Epidermal melanocyte (primary cell): ENCODE measurements around the gene CMIP.

ENCODE experiments used
- DNase-seq: peaks from one replicate; pipeline ENCODE4 v3.0.0; 2011; ENCODE audit warnings: low spot score; ENCODE audit not compliant: insufficient read length

CMIP gene

DNA sequence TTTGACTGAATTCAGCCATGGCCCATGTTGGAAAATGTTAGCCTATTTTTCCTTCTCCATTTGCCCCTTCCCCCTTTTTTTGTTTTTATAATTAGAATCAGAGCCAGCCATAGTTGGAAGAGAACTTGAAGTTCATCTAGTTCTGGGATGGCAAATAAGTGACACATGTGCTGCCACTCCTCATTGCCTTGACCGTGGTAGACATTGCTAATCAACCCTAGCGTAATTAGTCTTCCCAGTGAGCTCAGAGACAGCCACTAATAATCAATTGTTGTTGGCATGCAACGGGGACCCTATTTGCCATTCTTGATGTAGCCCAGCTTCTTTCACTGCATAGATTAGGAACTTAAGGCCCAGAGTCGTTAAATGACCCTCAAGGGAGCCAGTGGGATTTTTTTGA lies 16.6 kb downstream of the CMIP start:
- DNase-seq = no peak

DNA sequence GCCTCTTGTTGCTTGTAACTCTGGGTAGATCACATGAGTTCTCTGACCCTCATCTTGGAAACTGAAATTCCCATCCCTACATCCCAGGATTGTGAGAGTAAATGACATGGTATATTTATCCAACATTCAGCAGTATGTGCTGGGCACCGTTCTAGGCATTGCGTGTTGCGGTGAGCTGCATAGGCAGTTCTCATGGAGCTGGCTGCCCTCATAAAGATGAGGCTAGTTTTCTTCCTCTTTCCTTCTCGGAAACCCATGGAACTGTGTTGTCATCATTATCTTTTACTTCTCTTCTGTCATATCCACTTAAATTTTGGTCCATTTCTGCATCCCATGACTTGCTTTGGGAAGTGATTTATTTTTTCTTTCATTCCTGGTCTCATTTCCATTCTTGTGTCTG lies 17.2 kb downstream of the CMIP start:
- no peak for DNase-seq

DNA sequence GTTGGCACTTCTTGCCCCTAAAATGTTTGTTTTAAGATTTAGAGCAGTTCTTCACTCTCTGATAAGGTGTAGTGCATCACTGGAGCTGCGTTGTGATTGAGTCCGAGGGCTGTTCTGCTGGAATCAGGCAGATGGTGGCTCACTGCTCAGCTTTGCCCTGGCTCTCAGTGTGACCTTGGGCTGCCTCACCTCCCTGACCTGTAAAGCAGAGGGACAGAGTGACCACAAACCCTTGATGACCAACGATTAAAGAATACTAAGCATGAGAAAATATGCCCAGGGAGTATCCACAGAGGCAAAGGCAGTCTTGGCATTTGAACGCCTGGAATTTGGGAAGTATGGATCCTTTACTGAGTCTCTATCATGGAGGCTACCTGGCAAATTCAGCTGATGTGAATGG lies 18.1 kb downstream of the CMIP start:
- DNase-seq = no peak

DNA sequence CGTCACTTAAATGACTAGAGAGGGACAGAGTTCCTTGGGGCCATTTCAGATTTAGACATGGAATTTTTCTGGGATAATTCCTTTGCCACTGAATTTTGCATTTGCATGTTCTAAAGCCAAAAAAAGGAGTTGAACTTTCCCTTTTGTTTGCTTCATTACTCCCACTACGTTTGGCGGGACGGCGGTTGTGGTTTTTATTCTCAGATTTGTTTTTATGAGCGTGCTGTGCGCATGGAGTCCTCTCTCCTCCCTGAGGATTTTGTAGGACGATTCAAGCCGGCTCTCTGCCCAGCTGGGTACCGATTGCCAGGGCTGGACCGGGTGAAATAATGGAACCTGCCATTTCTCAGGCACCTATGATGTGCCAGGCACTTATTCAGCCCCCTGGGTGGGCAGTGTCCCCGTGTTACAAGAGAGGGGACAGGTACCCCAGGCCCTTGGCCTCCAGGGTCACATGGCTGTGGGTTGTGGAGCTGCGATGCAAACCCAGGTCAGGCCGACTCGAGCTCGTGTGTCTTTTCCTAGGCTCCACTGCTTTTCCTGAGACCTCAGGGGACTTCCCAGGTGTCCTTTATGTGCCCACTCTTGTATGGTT lies 18.8 kb downstream of the CMIP start:
- DNase-seq = no peak

- no peak for DNase-seq
These were observed 19.7 kb downstream of the CMIP start for GRCh38 chr16:81464279-81464678.

DNA sequence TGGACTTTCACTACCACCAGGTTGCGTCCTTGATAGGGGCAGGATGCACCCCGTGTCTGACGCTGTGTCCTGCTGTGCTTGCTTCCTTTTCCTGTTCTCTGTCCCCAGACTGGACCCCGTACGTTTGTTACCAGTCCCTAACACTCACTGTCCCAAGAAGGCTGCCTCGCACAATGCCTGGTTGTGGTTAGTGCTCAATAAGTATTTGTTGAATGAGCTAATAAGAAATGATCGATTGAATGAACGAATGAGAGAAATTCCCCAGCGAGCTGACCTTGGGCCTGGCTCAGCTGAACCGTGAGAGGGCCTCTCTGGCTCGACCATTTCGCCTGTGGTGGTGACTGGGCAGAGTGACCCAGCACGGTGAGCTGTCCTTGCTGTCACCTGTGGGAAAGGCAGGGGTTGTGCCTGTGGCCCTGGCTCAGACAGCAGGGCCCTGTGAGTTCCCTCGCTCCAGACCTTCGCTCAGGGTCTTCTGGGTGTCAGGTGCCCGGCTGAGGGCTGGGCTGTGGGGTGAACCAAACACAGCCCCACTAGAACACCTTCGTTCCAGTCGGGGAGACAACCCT lies 20.9 kb downstream of the CMIP start:
- no peak for DNase-seq

GRCh38 chr16:81466356-81466980 lies 21.9 kb downstream of the CMIP start:
- no peak for DNase-seq

DNA sequence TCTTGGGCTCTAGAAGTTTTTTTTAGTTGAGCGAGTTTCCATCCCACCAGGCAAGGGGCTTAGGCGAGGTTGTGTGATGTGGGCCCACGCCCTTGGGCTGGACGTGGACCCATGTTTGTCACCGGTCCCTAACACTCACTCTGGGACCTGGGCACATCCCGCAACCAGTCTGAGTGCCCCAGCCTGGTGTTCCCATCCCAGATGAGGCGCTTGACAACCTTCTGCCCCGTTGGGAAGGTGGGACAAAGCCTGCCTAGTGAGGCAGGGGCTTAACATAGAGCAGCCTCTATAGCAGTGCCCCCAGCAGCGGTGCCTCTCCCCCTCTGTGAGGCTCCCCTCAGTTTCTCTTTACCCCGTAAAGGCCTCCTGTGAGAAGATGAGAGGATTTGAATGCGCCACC lies 22.5 kb downstream of the CMIP start:
- DNase-seq = no peak

GRCh38 chr16:81467815-81468214 lies 23.2 kb downstream of the CMIP start:
- no peak for DNase-seq

DNA sequence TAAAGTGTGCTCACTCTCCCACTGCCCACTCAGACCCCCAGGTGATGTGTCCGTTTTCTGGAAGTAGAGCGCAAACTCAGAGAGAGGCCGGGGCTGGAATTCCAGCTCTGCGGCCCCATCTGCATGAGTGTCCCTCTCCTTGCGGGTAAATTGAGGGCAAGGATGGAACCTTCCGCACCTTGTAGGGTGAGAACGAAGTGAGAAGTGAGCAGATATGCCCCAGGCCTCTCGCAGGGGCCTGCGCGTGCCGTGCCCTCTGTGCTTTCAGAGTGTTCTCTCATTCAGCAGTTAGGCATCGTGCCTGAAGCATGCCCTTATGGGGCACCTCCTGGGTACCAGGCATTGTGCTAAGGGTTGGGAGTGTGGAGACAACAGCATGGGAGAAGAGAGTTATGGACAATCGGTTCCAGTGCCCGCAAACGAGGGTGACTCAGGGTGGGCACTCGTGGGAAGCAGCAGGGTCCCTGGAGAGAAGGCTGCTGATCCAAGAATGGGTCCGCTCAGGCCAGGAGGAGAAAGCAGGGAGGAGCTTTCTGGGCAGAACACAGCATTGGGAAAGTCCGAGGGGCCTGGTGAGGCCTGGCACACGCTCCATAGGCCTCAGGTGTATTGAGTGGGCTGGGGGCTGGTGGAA lies 23.8 kb downstream of the CMIP start:
- DNase-seq = no peak

GRCh38 chr16:81469183-81469677 lies 24.6 kb downstream of the CMIP start:
- DNase-seq = no peak

- DNase-seq = no peak
These were observed 25.3 kb downstream of the CMIP start for GRCh38 chr16:81469710-81470535.

DNA sequence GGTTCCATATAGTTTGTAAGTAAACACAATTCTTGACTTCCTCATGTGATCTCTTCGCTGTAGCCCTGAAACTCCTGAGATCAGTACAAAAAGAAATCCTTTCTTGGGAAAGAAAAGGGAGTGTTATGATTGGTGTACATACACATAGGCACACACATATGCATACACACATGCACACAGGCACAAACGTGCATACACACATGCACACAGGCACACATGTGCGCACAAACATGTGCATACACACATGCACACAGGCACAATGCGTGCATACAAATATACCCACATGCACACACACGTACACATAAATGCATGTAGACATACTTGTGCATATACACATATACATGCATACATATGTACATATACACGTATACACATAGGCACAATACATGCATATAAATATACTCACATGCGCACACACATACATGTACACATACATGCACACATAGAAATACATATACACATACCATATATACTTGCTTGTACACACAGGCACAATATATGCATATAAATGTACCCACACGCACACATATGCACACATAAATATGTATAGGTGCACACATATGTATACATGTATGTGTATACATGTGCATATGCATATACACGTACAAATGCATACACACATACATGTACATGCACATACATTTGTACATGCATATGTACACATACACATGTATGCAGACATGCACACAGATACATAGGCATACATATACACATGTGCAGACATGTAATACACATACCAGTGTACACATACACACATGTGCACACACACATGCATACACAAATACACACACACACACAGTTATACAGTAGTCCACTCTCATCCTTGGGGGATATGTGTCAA lies 26.4 kb downstream of the CMIP start:
- DNase-seq = no peak

GRCh38 chr16:81471882-81472281 lies 27.3 kb downstream of the CMIP start:
- DNase-seq = no peak

GRCh38 chr16:81472391-81472790 lies 27.8 kb downstream of the CMIP start:
- DNase-seq = no peak

DNA sequence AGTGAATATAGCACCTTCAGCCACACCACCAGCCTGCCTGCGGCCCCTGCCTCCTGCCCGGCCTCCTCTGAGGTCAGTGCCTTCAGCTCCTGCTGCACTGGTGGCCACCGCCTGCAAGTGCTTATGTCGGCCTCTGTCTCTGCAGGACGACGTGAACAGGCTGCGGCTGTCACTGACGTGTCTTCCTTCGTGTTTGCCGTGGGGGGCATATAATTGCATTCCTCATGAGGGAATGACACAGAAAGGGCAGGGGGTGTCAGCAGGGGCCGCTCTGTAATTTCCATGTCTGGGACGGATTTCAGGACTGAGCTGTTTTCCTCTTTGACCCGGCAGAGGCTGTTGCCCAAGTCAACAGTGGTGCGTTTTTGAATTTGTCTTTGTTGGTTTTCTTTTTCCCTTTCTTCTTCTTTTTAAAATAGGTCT lies 28.5 kb downstream of the CMIP start:
- DNase-seq = no peak

DNA sequence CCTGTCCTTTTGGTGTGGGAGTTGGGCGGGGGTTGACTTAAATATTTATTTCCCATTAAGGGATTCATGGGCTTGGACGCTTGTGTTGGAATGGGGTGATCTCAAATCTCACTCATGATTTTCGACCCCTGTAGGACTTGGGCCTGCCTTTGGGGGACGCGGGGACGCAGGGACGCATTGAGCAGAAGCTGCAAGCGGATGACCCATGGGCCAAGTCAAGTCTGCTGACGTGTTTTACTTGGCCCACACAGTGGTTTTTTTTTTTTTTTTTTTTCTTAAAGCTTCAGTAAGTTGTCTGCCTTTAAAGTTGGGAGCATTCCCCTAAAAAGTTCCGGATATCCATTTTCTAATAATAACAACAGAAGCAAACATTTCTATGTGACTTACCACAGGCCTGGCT lies 28.9 kb downstream of the CMIP start:
- no peak for DNase-seq

GRCh38 chr16:81473969-81474959 lies 29.7 kb downstream of the CMIP start:
- no peak for DNase-seq
